Activated T-helper 1 cell treated with anti-CD3 and anti-CD28 coated beads, Interleukin-2, amount 50 U/mL, for 16 hours (primary cell): Measurements from ENCODE around the gene POMGNT1.

Source experiments
- DNase-seq, 2 donors: peaks; one replicate each; pipeline ENCODE4 v3.0.0-alpha.2; 2020; ENCODE audit warnings: low read depth in 1 of 2, low spot score in 1 of 2

POMGNT1 gene

DNA sequence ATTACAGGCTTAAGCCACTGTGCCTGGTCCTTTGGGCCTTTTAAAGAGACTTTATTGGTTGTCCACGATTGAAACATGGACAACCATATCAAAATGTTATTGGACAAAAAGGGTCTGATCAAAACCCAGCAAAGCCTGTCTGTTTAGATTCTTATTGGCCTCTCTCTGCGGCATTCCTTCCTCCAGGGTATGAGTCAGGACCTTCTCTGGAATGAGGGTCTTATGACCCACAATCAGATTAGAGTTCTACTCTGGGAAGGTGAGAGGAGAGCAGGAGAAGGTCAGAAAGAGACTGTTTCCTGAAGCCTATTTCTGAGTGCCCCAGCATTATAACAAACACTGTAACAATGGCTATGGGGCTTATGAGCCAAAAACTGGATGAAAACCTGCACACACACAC, 12.8 kb upstream of the POMGNT1 start:
- DNase-seq = no peak

DNA sequence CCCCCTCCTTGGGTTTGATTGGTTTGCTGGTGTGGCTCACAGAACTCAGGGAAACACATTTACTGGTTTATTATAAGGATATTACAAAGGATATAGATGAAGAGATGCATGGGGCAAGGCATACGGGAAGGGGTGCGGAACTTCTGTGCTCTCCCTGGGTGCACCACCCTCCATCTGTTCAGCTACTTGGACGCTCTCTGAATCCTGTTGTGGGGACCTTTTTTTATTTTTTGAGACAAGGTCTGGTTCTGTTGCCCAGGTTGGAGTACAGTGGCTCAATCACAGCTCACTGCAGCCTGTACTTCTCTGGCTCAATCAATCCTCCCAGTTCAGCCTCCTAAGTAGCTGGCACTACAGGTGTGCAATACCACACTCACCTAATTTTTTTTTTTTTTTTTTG, 12.3 kb upstream of the POMGNT1 start:
- no peak for DNase-seq

- no peak for DNase-seq
Measured at GRCh38 chr1:46206399-46206798, 8.2 kb upstream of the POMGNT1 start.

- DNase-seq = no peak
Measured at GRCh38 chr1:46205791-46206190, 7.6 kb upstream of the POMGNT1 start.

DNA sequence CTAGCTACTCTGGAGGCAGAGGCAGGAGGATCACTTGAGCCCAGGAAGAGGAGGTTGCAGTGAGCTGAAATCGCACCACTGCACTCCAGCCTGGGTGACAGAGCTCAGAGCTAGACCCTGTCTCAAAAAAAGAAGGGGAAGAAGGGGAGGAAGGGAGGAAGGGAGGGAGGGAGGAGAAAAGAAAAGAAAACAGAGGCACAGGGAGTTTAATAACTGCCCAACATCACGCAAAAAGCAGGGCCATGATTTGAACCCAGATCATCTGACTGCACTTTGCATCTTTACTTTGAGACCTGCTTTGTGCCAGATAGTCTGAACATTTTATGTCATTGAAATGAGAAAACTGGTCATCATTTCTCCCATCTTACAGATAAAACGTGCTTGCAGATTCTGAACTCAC, 6.9 kb upstream of the POMGNT1 start:
- DNase-seq = no peak

GRCh38 chr1:46204406-46204742, 6.1 kb upstream of the POMGNT1 start:
- no peak for DNase-seq

- no peak for DNase-seq
Measured at GRCh38 chr1:46203738-46204405, 5.6 kb upstream of the POMGNT1 start.

DNA sequence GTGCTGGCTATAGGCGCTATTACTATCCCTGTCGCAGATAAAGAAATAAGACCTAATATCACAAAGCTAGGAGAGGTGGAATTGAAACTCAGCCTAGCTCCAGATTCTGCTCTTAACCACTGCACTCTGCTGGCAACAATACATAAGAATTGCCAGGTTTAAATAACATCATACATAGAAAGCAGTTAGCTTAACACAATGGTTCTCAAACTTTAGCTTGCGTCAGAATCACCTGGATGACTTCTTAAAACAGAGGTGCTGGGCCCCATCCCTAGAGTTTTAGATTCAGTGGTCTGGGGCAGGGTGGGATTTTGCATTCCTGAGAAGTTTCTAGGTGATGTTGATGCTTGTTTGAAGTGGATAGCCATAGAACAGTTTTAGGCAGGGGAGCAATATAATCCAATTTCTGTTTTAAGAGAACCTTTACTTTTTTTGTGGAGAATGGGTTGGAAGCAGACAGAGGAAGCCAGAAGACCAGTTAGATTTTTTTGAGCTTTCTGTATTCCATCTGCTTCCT, 1.1 kb upstream of the POMGNT1 start:
- no peak for DNase-seq

DNA sequence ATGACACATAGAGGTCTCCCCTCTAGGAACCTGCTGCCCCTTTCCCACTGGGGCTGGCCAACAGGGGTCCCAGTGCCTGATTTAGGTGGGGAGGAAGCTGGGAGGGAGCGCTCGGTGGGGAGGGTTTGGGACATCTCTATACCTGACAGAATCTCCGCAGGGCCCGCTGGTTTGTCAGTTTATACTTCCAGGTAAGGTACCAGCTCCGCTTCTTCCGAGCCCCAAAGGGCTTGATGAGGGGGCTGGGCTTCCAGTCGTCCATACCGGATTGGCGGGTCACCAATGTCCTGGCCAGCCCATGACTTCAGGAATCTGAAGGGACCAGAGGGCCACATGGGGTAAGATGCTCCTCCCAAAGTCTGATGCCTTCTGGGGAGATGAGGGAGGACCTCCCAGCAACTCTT, 672 bp downstream of the POMGNT1 start:
- DNase-seq = no peak

GRCh38 chr1:46196609-46197008, 1.6 kb downstream of the POMGNT1 start:
- DNase-seq = no peak

GRCh38 chr1:46194641-46195193, 3.5 kb downstream of the POMGNT1 start:
- DNase-seq = no peak

- no peak for DNase-seq
Measured at GRCh38 chr1:46193984-46194570, 4.2 kb downstream of the POMGNT1 start.

- DNase-seq = no peak
Measured at GRCh38 chr1:46193285-46193684, 4.9 kb downstream of the POMGNT1 start.

DNA sequence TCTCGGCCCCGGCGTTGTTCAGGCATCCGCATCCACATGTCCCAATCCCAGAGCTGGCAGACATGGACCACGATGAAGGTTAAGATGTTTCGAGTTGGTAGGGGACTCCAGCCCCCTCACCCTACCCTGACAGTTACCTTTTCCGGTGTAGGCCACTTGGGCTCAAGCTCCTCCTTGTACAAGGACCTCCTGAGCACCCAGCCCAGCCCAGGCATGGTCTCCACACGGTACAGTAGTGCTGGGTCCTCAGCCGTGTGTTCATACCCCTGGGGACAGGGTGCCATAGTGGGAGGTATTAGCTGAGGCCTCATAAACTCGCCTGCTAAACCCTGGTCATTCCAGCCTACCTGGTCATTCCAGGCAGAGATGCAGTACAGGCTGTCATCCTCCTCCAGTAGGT, 6.1 kb downstream of the POMGNT1 start:
- DNase-seq = no peak

DNA sequence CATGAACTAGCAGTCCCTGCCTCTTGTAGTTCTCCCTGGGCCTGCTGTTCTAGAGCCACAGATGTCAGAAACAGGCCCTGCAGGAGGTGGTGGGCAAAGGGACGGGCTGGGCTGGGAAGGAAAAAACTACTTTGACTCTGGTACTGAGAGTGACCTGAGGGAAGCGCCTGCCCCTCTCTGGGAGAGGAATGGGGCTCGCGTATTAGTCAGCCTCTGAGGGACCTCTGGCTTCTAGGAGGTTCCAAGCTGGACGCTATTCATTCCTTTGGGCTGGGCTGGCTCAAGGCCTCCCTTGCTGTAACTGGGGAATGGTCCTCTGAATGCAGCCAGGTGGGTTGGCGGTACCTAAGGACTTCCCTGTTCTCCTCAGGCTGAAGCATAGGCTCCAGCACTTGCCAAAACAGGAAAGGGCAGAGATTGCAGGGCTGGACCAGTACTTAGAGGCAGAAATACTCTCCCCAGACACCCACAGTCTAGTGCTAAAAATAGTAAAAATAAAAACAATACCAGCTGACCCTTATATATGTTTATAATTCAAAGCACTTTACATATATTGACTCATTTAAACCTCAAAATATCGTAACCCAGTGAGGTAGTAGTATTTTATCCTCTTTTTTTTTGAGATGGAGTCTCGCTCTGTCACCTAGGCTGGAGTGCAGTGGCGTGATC, 7.1 kb downstream of the POMGNT1 start:
- DNase-seq = no peak

- no peak for DNase-seq
Measured at GRCh38 chr1:46190539-46190938, 7.7 kb downstream of the POMGNT1 start.

DNA sequence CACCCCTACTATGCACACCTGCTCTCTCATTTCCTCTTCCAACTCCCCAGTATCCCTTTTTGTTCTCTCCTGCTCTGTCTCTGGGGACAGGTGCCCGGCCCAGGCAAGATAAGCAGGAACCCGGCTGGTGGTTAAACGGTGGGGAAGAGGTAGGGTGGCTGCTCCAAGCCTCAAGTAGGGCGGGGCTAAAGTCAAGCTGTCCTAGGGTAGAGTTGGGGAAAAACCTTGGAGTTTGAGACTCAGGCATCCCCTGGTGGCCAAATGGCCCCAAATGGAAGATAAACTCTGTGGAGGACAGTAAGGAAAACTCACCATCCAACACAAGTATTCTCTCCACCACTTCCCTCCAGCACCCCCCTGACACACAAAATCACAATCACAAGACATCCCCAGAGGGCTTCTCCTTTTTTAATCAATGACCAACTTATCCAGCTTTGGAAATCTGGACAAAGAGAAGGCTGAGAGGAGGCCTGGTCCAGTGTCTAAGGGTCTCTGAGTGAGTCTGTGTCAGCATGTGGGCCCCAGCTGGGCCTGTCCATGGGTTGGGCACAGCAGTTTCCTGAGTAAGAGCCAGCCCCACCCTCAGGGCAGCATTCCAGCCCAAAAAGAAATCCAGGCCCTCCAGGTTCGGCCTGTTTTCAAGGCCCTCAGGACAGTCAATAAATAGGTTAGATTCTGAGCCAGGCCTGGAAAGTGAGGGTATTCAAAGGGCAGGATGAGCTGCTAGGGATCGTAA, 9.8 kb downstream of the POMGNT1 start:
- no peak for DNase-seq

GRCh38 chr1:46187106-46187869, 10.9 kb downstream of the POMGNT1 start:
- DNase-seq = no peak

GRCh38 chr1:46186076-46186475, 12.2 kb downstream of the POMGNT1 start:
- DNase-seq = no peak

DNA sequence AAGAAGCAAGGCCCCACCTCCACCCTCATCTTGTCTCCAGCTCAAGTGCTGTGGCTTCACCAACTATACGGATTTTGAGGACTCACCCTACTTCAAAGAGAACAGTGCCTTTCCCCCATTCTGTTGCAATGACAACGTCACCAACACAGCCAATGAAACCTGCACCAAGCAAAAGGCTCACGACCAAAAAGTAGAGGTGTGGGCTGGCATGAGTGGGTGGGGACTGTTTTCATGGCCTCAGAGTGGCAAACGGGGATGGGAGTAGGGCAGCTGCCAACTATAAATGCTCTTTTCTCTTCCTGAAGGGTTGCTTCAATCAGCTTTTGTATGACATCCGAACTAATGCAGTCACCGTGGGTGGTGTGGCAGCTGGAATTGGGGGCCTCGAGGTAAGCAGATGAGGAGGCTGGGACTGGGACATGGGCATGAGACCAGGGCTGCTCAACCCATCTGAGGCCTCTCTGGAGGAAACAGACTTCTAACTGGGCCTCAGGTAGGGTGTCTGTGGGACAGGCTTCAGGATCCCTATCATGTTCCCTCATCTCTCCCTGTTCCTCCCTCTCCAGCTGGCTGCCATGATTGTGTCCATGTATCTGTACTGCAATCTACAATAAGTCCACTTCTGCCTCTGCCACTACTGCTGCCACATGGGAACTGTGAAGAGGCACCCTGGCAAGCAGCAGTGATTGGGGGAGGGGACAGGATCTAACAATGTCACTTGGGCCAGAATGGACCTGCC, 13.1 kb downstream of the POMGNT1 start:
- DNase-seq = peak in 1 of 2 donors; percentile 26
